ENCODE data around the gene JRKL. TPM values are rescaled to one million over a fixed set of nuclear protein-coding genes. Genes with fewer than 3 reads are reported as not detected.

JRKL gene
- total RNA-seq, 1 experiment from 2014 or later: 13.5 TPM

GRCh38 chr11:96341211-96342013, 48.4 kb upstream of the JRKL start:
- Histone ChIP-seq H4K20me1 (ENCODE audit: insufficient read depth) (no peaks in the 10 kb centered on the region), H3K9me3 (ENCODE audit: insufficient read depth, low read depth) (no peaks in the 10 kb centered on the region), H2AFZ (peak overlapping the region; percentile 84), H3K4me1 (replicated peaks; ENCODE audit: insufficient read depth) (peaks cover 53% of the 10 kb centered on the region), H3K79me2 (ENCODE audit: low read depth) (peaks cover 66% of the 10 kb centered on the region), H3K4me2 (peak overlapping the region; percentile 90), H3K36me3 (ENCODE audit: low read depth) (peaks cover 19% of the 10 kb centered on the region), H3K27ac (peak overlapping the region; percentile 70), H3K4me3 (peak overlapping the region; percentile 78), H3K9me2 (ENCODE audit: insufficient read depth) (no peaks in the 10 kb centered on the region), H3F3A (ENCODE audit: insufficient read depth, low read depth) (peaks cover 10% of the 10 kb centered on the region; the same call in 1 of the 2 replicates), H3K27me3 (ENCODE audit: insufficient read depth, low read depth) (no peaks in the 10 kb centered on the region)
- POLR2A ChIA-PET (ENCODE audit: unreplicated experiment): interaction anchor here (0.6 to 2.3 kb wide), 11 partner anchors 27 to 297 kb away, joined by 3 to 32 read pairs (median 7); no protein-coding TSS in a partner anchor
- BruUV-seq (replicated peaks): no TSS peak
- intact Hi-C loops (cut with micrococcal nuclease; ENCODE audit: unreplicated experiment): loop anchor here (1.0 to 5.0 kb wide), 11 partner anchors 16 to 417 kb away; partner anchors contain the start of genes CCDC82 and MTMR2
- CTCF ChIA-PET: interaction anchor here (0.6 to 3.2 kb wide), 10 partner anchors 10 to 492 kb away, joined by 3 to 17 read pairs (median 5); no protein-coding TSS in a partner anchor
- DNase-seq: peak; percentile 75 to 76
- TF ChIP-seq, protein P1, sequence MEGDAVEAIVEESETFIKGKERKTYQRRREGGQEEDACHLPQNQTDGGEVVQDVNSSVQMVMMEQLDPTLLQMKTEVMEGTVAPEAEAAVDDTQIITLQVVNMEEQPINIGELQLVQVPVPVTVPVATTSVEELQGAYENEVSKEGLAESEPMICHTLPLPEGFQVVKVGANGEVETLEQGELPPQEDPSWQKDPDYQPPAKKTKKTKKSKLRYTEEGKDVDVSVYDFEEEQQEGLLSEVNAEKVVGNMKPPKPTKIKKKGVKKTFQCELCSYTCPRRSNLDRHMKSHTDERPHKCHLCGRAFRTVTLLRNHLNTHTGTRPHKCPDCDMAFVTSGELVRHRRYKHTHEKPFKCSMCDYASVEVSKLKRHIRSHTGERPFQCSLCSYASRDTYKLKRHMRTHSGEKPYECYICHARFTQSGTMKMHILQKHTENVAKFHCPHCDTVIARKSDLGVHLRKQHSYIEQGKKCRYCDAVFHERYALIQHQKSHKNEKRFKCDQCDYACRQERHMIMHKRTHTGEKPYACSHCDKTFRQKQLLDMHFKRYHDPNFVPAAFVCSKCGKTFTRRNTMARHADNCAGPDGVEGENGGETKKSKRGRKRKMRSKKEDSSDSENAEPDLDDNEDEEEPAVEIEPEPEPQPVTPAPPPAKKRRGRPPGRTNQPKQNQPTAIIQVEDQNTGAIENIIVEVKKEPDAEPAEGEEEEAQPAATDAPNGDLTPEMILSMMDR (conservative IDR thresholded peaks at IDR 0.05): peak; percentile 54
- TF ChIP-seq EZH2 (IDR thresholded peaks at IDR 0.05; ENCODE audit: low read depth): no peak

GRCh38 chr11:96342014-96342960, 47.5 kb upstream of the JRKL start:
- Histone ChIP-seq H3K27me3 (ENCODE audit: insufficient read depth, low read depth) (no peaks in the 10 kb centered on the region), H4K20me1 (ENCODE audit: insufficient read depth) (no peaks in the 10 kb centered on the region), H3K36me3 (ENCODE audit: low read depth) (peaks cover 12% of the 10 kb centered on the region), H2AFZ (peak overlapping the region; percentile 84), H3K4me2 (peak overlapping the region; percentile 90), H3K4me3 (peak overlapping the region; percentile 78), H3K79me2 (ENCODE audit: low read depth) (peaks cover 57% of the 10 kb centered on the region), H3K4me1 (replicated peaks; ENCODE audit: insufficient read depth) (peaks cover 44% of the 10 kb centered on the region), H3K9me2 (ENCODE audit: insufficient read depth) (no peaks in the 10 kb centered on the region), H3K27ac (peak overlapping the region; percentile 70), H3F3A (ENCODE audit: insufficient read depth, low read depth) (peaks cover 10% of the 10 kb centered on the region; the same call in 1 of the 2 replicates), H3K9me3 (ENCODE audit: insufficient read depth, low read depth) (no peaks in the 10 kb centered on the region)
- ChIA-PET POLR2A (ENCODE audit: unreplicated experiment) (interaction anchor here (0.5 to 2.3 kb wide), 19 partner anchors 28 to 305 kb away, joined by 3 to 32 read pairs (median 6); partner anchors contain the start of genes CCDC82 and JRKL), CTCF (interaction anchor here (0.6 to 3.2 kb wide), 22 partner anchors 11 to 506 kb away, joined by 3 to 17 read pairs (median 4); partner anchors contain the start of genes CCDC82 and JRKL)
- peak in 1 of 2 experiments; percentile 12 for DNase-seq
- intact Hi-C loops (cut with micrococcal nuclease; ENCODE audit: unreplicated experiment): loop anchor here (1.0 to 5.0 kb wide), 5 partner anchors 28 to 417 kb away; partner anchors contain the start of genes CCDC82 and MTMR2
- TF ChIP-seq, protein P1 (conservative IDR thresholded peaks at IDR 0.05): no peak
- TSS peak; percentile 81 for BruUV-seq (replicated peaks)

Measured in PC-9 (cell line).